Measurements from ENCODE around the gene ZNF124.

Gene ZNF124

GRCh38 chr1:247111700-247112478, 59.9 kb downstream of the ZNF124 start:
- no peak for FAIRE-seq

DNA sequence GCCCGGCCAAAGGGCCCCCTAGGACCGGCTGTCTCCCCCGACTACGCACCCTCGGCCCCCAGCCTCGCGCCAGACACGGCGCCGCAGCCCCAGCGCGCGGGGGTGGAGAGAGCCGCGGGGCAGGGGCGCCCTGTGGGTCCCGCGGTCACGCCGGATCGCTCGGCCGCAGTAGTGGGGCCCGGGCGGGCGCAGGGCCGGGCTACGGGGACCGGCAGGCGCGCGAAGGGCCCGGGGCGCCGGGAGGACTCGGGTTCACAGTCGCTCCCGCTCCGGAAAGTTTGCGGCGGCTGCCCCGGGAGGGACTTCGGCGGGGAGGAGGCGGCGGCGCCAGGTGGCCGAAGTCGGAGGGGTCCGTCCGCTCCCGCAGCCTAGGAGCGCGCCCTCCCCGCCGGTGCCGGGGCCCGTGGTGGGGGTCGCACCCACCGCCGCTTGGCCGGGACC, 60.5 kb downstream of the ZNF124 start:
- no peak for FAIRE-seq

DNA sequence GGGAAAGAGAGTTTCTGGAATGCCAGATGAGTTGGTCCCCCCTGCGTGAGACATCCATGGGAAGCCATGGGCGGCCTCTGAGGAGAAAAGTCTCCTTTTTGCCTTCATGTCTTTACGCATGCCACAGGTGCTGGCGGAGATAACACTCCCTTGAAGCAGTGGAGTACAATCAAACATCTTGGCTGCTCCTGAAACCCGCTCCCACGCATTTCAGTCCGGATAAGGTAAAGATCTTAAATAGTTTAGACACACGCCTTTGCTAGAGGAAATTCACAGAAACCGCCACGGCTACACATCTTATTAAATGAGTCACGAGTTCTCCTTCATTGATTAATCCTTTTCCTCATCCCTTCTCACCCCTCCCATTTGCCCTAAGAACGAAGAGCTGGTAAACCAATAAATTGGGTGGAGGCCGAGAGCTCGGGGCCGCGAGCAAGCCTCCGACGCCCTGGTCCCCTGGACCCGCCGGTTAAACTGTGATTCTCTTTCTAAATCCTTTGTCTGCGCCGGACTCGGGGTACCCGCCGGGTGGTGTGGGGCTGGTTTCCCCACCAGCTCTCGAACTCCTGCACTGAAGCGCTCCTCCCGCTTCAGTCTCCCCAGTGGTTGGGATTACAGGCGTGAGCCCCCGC, 61.1 kb downstream of the ZNF124 start:
- FAIRE-seq = no peak

- FAIRE-seq = no peak
These were observed 64.1 kb downstream of the ZNF124 start for GRCh38 chr1:247107694-247108093.

- no peak for FAIRE-seq
These were observed 65.9 kb downstream of the ZNF124 start for GRCh38 chr1:247105966-247106365.
